Naive B cell (primary cell): ENCODE measurements around the gene GON4L. TPM values are rescaled to one million over a fixed set of nuclear protein-coding genes. Genes with fewer than 3 reads are reported as not detected.
"Not testable (repeated sequence)": the region's sequence is repeated elsewhere in the genome, so short reads cannot be mapped to it uniquely, and the experiment has no call there.

Experiments used
- ATAC-seq, 2 donors: fragments of 150-1000 bp; cut with Tn5 transposase; 2 replicates each; pipeline ENCODE4 v1.10.0; 2021; ENCODE audit warnings: low read depth in 2 of 2, mild to moderate bottlenecking in 2 of 2, moderate library complexity in 2 of 2
- DNase-seq: peaks from one replicate; pipeline ENCODE4 v3.0.0; 2022
- H3K27ac Mint-ChIP-seq, 6 donors: one replicate each; pipeline ENCODE4 v1.8.0; 2020 to 2022; ENCODE audit warnings: mild to moderate bottlenecking in 6 of 6, mixed read lengths in 6 of 6, moderate library complexity in 5 of 6, inconsistent platforms in 2 of 6
- H3K27me3 Mint-ChIP-seq, 3 donors: one replicate each; pipeline ENCODE4 v1.8.0; 2021 to 2022; ENCODE audit warnings: mixed read lengths in 3 of 3, mild to moderate bottlenecking in 1 of 3
- H3K36me3 Mint-ChIP-seq, 2 donors: one replicate each; pipeline ENCODE4 v1.8.0; 2020 to 2022; ENCODE audit warnings: mixed read lengths in 2 of 2, inconsistent platforms in 1 of 2, mild to moderate bottlenecking in 1 of 2
- H3K4me1 Mint-ChIP-seq, 3 donors: one replicate each; pipeline ENCODE4 v1.8.0; 2020 to 2022; ENCODE audit warnings: mixed read lengths in 3 of 3, inconsistent platforms in 1 of 3, mild to moderate bottlenecking in 1 of 3, moderate library complexity in 1 of 3
- H3K4me3 Mint-ChIP-seq, 8 donors: one replicate each; pipeline ENCODE4 v1.8.0; 2020 to 2022; ENCODE audit warnings: mild to moderate bottlenecking in 8 of 8, mixed read lengths in 8 of 8, moderate library complexity in 8 of 8, inconsistent platforms in 2 of 8
- H3K9me3 Mint-ChIP-seq, 7 donors: one replicate each; pipeline ENCODE4 v1.8.0; 2020 to 2022; ENCODE audit warnings: mixed read lengths in 7 of 7, mild to moderate bottlenecking in 5 of 7, inconsistent platforms in 2 of 7, moderate library complexity in 1 of 7
- polyA plus RNA-seq, 6 donors: library from polyadenylated mRNA; unstranded; fragments of 300-500 nt; fragmentation: Illumina TruSeq; gene quantifications; one replicate each; pipeline ENCODE4 v1.2.3, GENCODE V29; 2021; ENCODE audit warnings: low read depth in 6 of 6

GON4L gene
- polyA plus RNA-seq, 6 donors from 2014 or later: 9.6 to 64.4 (median 30.7) TPM

DNA sequence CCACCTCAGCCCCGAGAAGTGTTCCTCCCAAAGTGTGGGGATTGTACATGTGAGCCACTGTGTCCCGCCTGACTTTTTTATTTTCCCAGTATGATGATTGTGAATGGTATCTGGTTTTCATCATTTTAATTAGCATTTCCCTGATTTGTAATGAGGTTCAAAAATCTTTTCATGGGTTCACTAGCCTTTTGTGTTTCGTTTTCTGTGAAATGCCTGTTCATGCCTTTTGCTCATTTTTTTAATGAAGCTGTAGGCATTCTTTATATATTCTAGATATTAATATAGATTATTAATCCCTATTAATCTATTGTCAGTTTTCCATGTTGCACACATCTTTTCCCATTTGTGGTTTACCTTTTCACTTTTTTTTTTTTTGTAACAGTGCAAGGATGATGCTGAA is 147.6 kb downstream of the GON4L start:
- ATAC-seq (no peak), DNase-seq (no peak)
- H3K36me3 Mint-ChIP-seq: no peaks in the 10 kb centered on the region
- H3K9me3 Mint-ChIP-seq: no peaks in the 10 kb centered on the region
- H3K4me1 Mint-ChIP-seq: peaks cover 9 to 17% (median 11%) of the 10 kb centered on the region in 3 donors
- H3K27me3 Mint-ChIP-seq: no peaks in the 10 kb centered on the region
- H3K27ac Mint-ChIP-seq: no peak overlapping the region
- no peak overlapping the region for H3K4me3 Mint-ChIP-seq

DNA sequence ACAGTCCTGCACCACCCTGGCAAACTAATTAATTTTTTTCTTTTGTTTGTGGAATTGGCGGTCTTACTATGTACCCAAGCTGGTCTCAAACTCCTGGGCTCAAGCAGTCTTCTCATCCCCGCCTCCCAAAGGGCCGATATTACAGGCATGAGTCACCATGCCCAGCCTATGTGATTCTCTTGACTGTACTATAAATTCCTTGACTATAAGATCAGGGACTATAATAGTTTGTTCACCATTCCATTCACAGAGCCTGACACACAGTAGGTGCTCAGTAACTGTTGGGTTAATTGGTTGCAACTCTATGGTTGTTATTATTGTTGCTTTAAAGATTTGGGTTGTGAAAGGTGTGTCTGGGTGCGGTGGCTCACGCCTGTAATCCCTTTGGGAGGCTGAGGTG is 150.9 kb downstream of the GON4L start:
- peak overlapping the region in 1 of 6 donors; percentile 60 for H3K27ac Mint-ChIP-seq
- H3K4me1 Mint-ChIP-seq: peaks cover 13 to 26% (median 26%) of the 10 kb centered on the region in 3 donors
- peak overlapping the region in 1 of 8 donors; percentile 47 for H3K4me3 Mint-ChIP-seq

DNA sequence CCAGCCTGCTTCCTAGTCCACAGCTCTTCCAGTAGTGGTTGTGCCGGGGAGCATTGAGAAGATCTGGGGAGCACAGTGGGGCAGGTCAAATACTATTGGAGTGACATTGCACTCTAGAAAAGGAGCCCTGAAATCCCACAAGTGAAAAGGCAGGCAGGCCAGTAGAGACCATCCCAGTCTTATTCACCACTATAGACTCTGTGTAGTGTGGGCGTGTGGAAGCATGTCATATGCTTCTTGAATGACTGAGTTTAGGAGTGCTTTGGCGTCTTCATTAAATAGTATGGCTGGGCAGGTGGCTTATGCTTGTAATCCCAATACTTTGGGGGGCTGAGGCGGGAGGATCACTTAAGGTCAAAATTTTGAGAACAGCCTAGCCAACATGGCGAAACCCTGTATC is 152.6 kb downstream of the GON4L start:
- not testable (repeated sequence) for H3K27me3 Mint-ChIP-seq, H3K27ac Mint-ChIP-seq, H3K9me3 Mint-ChIP-seq, H3K36me3 Mint-ChIP-seq, ATAC-seq, DNase-seq
- peak overlapping the region in 1 of 8 donors; percentile 2 for H3K4me3 Mint-ChIP-seq
- peaks cover 13 to 33% (median 26%) of the 10 kb centered on the region in 3 donors for H3K4me1 Mint-ChIP-seq

More for the DNA sequence above, 150.9 kb downstream of the GON4L start:
- Mint-ChIP-seq H3K36me3 (no peaks in the 10 kb centered on the region), H3K9me3 (no peaks in the 10 kb centered on the region), H3K27me3 (no peaks in the 10 kb centered on the region)
- ATAC-seq: no peak
- DNase-seq: no peak

DNA sequence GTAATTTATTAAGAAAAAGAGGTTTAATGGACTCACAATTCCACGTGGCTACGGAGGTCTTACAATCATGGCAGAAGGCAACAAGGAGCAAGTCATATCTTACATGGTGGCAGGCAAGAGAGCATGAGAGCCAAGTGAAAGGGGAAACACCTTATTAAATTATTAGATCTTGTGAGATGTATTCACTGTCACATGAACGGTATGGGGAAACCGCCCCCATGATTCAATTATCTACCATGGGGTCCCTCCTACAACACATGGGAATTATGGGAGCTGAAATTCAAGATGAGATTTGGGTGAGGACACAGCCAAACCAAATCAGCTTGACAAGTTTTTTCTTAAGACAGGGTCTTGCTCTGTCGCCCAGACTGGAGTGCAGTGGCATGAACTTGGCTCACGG is 153.8 kb downstream of the GON4L start:
- H3K36me3 Mint-ChIP-seq: no peaks in the 10 kb centered on the region
- H3K4me3 Mint-ChIP-seq: no peak overlapping the region
- no peak for DNase-seq
- no peak for ATAC-seq
- H3K27me3 Mint-ChIP-seq: no peaks in the 10 kb centered on the region
- H3K27ac Mint-ChIP-seq: peak overlapping the region in 1 of 6 donors; percentile 88
- H3K4me1 Mint-ChIP-seq: peaks cover 13 to 38% (median 32%) of the 10 kb centered on the region in 3 donors
- H3K9me3 Mint-ChIP-seq: no peaks in the 10 kb centered on the region

DNA sequence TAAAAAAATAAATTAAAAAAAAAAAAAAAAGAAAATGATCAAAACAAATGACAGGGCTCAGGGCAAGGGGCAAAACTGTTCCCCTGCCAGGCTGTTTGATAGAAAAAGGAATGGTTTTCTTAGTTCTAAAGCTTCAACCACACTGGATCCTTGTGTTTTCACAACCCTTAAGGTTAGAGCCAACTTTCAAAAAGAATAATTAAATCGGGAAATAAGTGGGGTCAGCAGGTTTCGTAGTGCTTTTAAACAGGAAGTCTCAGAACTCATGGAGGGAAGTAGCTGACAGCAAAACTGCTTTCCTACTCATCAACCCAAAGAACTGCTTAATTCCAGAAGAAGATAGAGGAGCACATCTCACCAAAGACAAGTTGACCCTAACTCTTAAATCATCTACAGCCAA is 155.3 kb downstream of the GON4L start:
- H3K4me1 Mint-ChIP-seq: peaks cover 13 to 34% (median 32%) of the 10 kb centered on the region in 3 donors
- ATAC-seq, H3K4me3 Mint-ChIP-seq, DNase-seq, H3K27me3 Mint-ChIP-seq, H3K27ac Mint-ChIP-seq, H3K9me3 Mint-ChIP-seq, H3K36me3 Mint-ChIP-seq: not testable (repeated sequence)

Other genes starting within 250 kb of the GON4L start
- 10 to 100 TPM in 4 of 6 donors, 1 to 10 TPM in 2; 4.8 to 24.8 (median 12.8) TPM for gene MSTO1, start 247.0 kb downstream of the GON4L start, polyA plus RNA-seq
- gene YY1AP1, start 168.4 kb downstream of the GON4L start, polyA plus RNA-seq: 10 to 100 TPM; 26.7 to 56.1 (median 32.2) TPM
- gene DAP3, start 168.1 kb downstream of the GON4L start, polyA plus RNA-seq: 10 to 100 TPM; 65.6 to 87.5 (median 77.6) TPM
- 10 to 100 TPM in 1 of 6 donors, 1 to 10 TPM in 5; 1.4 to 10.9 (median 2.5) TPM for gene SYT11, start 2.4 kb upstream of the GON4L start, polyA plus RNA-seq
- gene RIT1, start 54.1 kb upstream of the GON4L start, polyA plus RNA-seq: 10 to 100 TPM in 5 of 6 donors, 1 to 10 TPM in 1; 5.2 to 30.0 (median 20.9) TPM
- 10 to 100 TPM in 1 of 6 donors, 1 to 10 TPM in 5; 5.5 to 10.7 (median 7.2) TPM for gene KHDC4, start 77.2 kb upstream of the GON4L start, polyA plus RNA-seq
- 1 to 10 TPM in 1 of 6 donors, under 1 TPM in 2, not detected in 3; 0.21 to 1.2 (median 0.36) TPM for gene RXFP4, start 84.4 kb upstream of the GON4L start, polyA plus RNA-seq
- gene ARHGEF2, start 121.3 kb upstream of the GON4L start, polyA plus RNA-seq: 10 to 100 TPM in 5 of 6 donors, 1 to 10 TPM in 1; 6.9 to 48.4 (median 27.7) TPM
- gene SSR2, start 163.7 kb upstream of the GON4L start, polyA plus RNA-seq: 100 to 1,000 TPM; 243 to 278 (median 256) TPM
- gene UBQLN4, start 196.6 kb upstream of the GON4L start, polyA plus RNA-seq: 1 to 10 TPM; 4.7 to 9.0 (median 6.1) TPM
- 100 to 1,000 TPM in 5 of 6 donors, 10 to 100 TPM in 1; 99.5 to 139 (median 114) TPM for gene LAMTOR2, start 197.6 kb upstream of the GON4L start, polyA plus RNA-seq
- not detected for gene RAB25, start 203.9 kb upstream of the GON4L start, polyA plus RNA-seq
- gene MEX3A, start 225.3 kb upstream of the GON4L start, polyA plus RNA-seq: under 1 TPM in 2 of 6 donors, not detected in 4; 0.05 to 0.13 TPM